ENCODE results near the gene RPL35.
A peak's percentile ranks its signal among the peaks of the same experiment; 100 is the strongest.
"Not testable (repeated sequence)": the region's sequence is repeated elsewhere in the genome, so short reads cannot be mapped to it uniquely, and the experiment has no call there.

The RPL35 gene

GRCh38 chr9:124854161-124854560, 7.6 kb downstream of the RPL35 start:
- in situ Hi-C loops (cut with MboI; ENCODE audit: low pct_unique_long_range_greater_than_20kb, low sequenced_read_pairs, unreplicated experiment) = loop anchor here (5.0 kb wide), 1 partner anchor 82 kb away; the partner anchor contains the start of gene NR6A1
- TF ChIP-seq, protein P1, sequence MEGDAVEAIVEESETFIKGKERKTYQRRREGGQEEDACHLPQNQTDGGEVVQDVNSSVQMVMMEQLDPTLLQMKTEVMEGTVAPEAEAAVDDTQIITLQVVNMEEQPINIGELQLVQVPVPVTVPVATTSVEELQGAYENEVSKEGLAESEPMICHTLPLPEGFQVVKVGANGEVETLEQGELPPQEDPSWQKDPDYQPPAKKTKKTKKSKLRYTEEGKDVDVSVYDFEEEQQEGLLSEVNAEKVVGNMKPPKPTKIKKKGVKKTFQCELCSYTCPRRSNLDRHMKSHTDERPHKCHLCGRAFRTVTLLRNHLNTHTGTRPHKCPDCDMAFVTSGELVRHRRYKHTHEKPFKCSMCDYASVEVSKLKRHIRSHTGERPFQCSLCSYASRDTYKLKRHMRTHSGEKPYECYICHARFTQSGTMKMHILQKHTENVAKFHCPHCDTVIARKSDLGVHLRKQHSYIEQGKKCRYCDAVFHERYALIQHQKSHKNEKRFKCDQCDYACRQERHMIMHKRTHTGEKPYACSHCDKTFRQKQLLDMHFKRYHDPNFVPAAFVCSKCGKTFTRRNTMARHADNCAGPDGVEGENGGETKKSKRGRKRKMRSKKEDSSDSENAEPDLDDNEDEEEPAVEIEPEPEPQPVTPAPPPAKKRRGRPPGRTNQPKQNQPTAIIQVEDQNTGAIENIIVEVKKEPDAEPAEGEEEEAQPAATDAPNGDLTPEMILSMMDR (IDR thresholded peaks at IDR 0.05; ENCODE audit: extremely low read depth, insufficient read depth, missing control alignments) = no peak
- no peak for DNase-seq (ENCODE audit: low spot score)

DNA sequence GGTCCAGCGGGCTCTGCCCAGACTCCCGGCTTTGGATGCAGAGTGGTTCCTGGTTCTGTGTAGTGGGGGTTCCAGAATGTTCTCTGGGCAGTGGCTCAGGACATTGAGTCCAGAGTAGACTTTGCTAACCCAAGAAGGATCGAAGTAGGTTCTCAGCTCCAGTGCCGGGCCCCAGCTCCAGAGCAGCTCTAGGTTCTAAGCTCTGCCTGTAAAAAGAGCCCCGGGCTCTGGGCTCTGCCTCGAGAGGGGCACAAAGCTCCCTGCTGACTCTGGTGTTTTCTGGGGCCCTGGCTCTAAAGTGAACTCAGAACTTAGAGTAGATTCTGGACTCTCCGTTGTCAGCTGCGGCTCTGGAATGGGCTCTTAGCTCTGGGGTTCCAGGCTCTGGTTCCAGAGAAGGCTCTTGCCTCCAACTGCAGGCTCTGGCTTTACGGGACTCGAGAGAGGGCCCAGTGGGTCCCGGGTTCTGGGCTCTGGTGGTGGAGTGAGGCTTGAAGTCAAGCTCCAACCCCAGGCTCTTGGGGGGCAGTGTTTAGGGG, 8.1 kb downstream of the RPL35 start:
- TF ChIP-seq, protein P1 (IDR thresholded peaks at IDR 0.05; ENCODE audit: extremely low read depth, insufficient read depth, missing control alignments) = no peak
- DNase-seq (ENCODE audit: low spot score) = no peak
- in situ Hi-C loops (cut with MboI; ENCODE audit: low pct_unique_long_range_greater_than_20kb, low sequenced_read_pairs, unreplicated experiment) = loop anchor here (5.0 kb wide), 1 partner anchor 81 kb away; the partner anchor contains the start of gene NR6A1

DNA sequence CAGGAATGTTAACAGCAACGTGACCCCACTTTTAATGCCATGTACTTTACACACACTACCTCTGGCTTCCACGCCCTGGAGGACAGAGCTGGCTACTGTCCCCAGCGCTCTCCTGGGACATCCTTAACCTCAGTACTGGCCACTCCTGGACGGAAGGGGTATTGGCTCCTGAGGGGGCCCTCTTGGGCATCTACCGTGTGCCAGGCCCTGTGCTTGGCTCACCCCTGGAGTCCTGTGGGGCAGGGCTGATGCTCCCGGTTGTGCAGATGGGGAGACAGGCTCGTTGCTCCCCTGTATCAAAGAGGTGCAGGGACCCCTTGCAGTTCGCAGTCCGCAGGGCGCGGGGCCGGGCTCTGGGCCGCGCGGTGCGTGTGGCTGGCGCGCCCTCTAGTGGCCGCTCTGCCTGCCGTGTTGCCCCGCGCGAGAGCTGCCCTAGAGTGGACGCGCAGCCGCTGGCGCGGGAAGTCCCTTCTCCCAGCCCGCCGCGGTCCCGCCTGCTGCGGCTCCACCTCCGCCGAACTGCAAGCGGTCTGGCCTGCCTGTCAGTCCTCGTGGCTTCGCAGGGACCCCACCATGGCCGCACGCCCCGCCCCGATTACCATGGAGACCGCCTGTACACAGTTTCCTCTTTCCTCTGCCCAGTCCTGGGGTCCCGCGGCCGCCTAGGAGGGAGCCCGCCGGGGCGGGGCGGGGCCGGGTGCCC, 8.8 kb downstream of the RPL35 start, which contains the start of gene WDR38:
WDR38 (plus strand) TSS at position 632 of the 703 bp plus-strand sequence. CDS start 72 bp downstream, outside the sequence.
- peak; percentile 94 for DNase-seq (ENCODE audit: low spot score)
- TF ChIP-seq, protein P1 (IDR thresholded peaks at IDR 0.05; ENCODE audit: extremely low read depth, insufficient read depth, missing control alignments) = peak; percentile 94
- in situ Hi-C loops (cut with MboI; ENCODE audit: low pct_unique_long_range_greater_than_20kb, low sequenced_read_pairs, unreplicated experiment) = loop anchor here (5.0 kb wide), 1 partner anchor 81 kb away; the partner anchor contains the start of gene NR6A1

GRCh38 chr9:124852121-124852828, 9.5 kb downstream of the RPL35 start:
- in situ Hi-C loops (cut with MboI; ENCODE audit: low pct_unique_long_range_greater_than_20kb, low sequenced_read_pairs, unreplicated experiment) = loop anchor here (5.0 kb wide), 1 partner anchor 80 kb away; the partner anchor contains the start of gene NR6A1
- no peak for DNase-seq (ENCODE audit: low spot score)
- TF ChIP-seq, protein P1 (IDR thresholded peaks at IDR 0.05; ENCODE audit: extremely low read depth, insufficient read depth, missing control alignments) = no peak

DNA sequence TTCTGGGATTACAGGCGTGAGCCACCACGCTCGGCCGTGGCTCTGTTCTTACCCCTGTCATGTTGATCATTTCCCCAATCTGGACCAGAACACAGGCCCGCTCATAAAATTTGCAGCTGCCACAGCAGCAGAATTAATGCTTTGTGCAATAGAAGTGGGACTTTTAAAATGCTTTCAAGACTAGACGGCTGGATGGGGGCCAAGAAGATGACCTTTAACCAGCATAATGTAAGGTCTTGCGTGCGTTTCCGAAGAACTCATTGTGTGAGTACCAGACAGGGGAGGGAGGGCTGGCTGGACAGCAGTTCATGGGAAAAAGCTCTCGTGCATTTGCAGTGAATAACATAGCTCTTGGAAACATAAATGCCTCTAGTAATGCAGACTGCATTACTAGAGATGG, 12.0 kb downstream of the RPL35 start:
- in situ Hi-C loops (cut with MboI; ENCODE audit: low pct_unique_long_range_greater_than_20kb, low sequenced_read_pairs, unreplicated experiment) = loop anchor here (5.0 to 10.0 kb wide), 2 partner anchors 55 to 78 kb away; partner anchors contain the start of gene NR6A1
- DNase-seq (ENCODE audit: low spot score) = no peak
- TF ChIP-seq, protein P1 (IDR thresholded peaks at IDR 0.05; ENCODE audit: extremely low read depth, insufficient read depth, missing control alignments) = no peak

GRCh38 chr9:124846969-124847368, 14.8 kb downstream of the RPL35 start:
- DNase-seq (ENCODE audit: low spot score) = no peak
- TF ChIP-seq, protein P1 (IDR thresholded peaks at IDR 0.05; ENCODE audit: extremely low read depth, insufficient read depth, missing control alignments) = no peak
- in situ Hi-C loops (cut with MboI; ENCODE audit: low pct_unique_long_range_greater_than_20kb, low sequenced_read_pairs, unreplicated experiment) = loop anchor here (10.0 kb wide), 1 partner anchor 52 kb away; no protein-coding TSS in a partner anchor

- not testable (repeated sequence) for DNase-seq (ENCODE audit: low spot score)
- in situ Hi-C loops (cut with MboI; ENCODE audit: low pct_unique_long_range_greater_than_20kb, low sequenced_read_pairs, unreplicated experiment) = loop anchor here (10.0 kb wide), 1 partner anchor 52 kb away; no protein-coding TSS in a partner anchor
Observed at GRCh38 chr9:124846467-124846866, 15.3 kb downstream of the RPL35 start.

All from GM13977 (cell line).